HG02678 (cell line): Measurements from ENCODE around the gene AKR1C1.
"Not testable (repeated sequence)": the region's sequence is repeated elsewhere in the genome, so short reads cannot be mapped to it uniquely, and the experiment has no call there.

Experiments used
- ATAC-seq: cut with Tn5 transposase; IDR thresholded peaks from one replicate; pipeline ENCODE4 v1.9.1; 2021; ENCODE audit warnings: mild to moderate bottlenecking, moderate library complexity; ENCODE audit not compliant: unreplicated experiment

AKR1C1 gene

DNA sequence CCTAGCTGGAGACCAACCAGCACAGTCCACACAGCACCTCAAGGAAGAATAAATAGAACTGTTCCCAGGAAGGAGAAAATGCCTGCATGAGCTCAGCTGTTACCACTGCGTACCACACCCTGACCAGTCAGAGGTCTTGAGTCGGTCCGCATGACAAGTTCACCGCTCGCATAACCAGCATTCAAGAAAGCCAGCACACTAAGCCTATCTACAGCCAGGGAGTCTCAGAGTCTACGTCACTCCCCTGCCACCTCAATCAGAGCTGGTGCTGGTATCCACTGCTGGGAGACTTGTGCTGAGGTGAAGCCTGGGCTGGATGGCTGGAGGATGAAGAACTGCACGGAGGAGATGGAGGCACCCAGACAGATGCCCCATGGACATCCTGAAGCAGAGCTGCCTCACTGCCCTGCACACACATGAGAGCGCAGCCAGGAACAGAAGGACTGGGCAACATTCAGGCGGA lies 19.6 kb downstream of the AKR1C1 start:
- no peak for ATAC-seq

DNA sequence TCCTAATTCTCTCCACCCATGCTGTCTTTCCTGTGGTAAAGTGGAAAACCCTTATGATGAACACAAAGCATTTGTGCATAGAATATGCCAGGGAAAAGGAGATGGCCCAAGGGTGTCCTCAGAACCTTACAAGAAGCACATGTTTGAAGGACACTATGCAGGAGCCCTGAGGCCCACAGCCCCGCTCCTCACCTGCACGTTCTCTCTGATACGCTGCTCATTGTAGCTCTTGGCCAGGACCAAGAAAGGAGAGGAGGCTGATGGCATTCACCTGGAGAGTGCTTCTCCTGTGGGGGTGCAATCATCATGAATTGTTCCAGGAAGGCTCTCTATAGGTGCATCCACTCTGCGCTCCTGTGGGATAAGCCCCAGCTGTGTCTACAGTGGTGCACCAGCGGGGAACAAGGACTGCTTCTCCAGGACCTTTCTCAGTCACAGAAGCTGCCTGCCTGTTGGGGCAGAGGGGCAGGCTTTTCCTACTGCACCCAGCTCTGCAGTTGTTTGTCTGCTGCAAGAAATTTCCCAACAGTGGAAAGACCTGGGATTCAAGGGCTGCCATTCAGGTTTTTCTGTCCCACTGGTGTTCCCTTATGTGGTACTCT lies 20.5 kb downstream of the AKR1C1 start:
- ATAC-seq = no peak

DNA sequence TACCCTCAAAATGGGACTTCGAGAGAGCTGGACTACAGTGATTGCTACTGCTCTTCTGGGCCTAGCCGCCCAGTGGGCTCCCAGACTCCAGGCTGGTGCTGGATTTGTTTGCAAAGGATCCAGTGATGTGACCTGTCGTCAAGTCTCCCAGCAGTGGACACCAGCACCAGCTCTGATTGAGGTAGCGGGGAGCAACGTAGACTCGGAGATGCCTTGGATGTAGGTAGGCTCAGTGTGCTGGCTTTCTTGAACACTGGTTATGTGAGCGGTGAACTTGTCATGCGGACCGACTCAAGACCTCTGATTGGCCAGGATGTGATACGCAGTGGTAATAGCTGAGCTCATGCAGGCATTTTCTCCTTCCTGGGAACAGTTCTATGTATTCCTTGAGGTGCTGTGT lies 21.0 kb downstream of the AKR1C1 start:
- no peak for ATAC-seq

DNA sequence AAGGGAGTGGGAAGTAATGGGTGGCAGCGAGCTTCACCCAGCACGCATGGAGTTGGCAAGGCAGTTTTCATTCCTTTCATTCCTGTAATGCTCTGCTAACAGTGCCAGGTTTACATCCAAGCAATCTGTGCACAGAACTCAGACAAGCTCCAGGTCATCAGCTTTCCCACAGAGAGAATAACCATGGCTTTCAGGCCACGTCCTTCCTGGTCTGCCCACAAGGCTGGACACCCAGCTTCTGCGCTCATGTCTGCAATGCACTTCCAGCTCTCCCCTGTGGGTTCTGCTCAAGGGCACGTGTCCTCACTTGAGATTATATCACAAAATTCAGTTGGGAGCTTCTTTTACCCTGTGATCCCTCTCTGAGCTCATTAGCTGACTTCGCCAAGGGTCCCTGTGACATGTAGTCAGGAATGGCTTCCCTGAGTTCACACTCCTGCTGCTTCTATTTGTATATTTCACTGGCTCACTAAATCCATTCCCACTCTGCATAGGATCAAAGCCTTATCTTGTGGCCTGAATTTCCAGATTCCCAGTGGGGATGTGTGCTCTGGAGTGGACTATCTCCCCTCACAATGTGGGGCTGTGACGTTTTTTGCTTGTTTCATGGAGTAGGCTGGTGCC lies 21.9 kb downstream of the AKR1C1 start:
- no peak for ATAC-seq

DNA sequence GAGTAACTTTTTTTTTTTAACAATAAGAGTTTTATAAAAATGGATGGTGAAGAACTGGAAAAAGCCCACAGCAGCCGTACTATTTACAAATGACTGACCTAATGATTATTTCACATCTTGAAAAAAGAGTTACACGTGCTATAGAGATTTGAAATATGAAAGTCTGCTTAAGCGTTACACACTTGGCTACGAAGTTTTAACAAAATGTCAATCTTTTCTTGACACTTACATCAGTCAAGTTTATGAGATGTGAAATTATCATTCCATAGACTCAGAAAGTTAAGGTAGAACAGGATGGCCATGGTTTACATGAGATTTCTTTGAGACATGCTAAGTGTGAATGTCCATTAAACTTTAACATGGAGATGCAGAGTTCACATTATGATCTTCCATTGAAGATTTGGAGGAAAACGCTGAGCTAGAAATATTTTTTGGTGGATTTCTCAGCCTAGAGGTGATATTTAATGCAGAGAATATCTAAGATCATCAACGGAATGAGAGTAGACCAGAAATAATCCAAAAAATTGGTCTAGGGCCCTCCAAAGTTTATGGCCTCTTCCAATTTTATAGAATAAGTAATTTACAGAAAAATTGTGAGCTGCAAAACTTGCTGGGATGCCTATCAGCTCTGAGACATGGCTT lies 24.9 kb downstream of the AKR1C1 start:
- ATAC-seq = not testable (repeated sequence)

DNA sequence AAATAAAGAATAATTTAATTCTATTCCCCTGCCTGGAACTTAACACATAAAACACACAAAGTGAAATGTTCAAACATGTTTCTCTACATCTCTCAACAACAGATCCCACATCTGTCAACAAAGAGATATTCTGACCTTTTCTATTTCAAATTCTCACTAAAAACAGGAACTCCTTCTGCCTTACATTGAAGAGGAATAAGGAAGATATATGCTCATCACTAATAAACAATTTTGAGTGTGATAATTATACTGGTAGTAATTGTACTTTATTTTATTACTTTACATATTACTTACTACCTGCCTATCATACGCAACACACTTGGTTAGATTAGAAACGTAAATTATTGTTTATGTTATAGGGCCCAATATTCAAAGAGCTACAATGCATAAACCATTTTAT lies 27.0 kb downstream of the AKR1C1 start:
- no peak for ATAC-seq

DNA sequence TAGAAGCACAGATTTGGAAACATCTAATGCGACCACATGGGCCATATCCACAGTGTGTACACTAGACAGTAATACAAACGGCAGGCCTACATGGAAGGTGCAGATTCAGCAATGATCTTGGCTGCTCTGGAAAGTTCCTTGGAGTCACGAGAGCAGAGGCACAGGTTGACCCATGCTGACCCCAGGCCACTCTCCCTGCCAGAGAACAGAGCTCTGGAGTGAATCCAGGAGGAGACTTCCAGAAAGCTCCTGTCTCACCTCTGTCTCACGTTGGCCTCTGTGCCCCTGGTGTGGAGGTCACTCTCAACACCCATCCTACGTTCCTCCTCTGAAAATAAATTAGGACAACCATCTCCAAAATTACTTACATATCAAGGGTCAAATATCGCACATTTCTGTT lies 28.2 kb downstream of the AKR1C1 start:
- not testable (repeated sequence) for ATAC-seq

DNA sequence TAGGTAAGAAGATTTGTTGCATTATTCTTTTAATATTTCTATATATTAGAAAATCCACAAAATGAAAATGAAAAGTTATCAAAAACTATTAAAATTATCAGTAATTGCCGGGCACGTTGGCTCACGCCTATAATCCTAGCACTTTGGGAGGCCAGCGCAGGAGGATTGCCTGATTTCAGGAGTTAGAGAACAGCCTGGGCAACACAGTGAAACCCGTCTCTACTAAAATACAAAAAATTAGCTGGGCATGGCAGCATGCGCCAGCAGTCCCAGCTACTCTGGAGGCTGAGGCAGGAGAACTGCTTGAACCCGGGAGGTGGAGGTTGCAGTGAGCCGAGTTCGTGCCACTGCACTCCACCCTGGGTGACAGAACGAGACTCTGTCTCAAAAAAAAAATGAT lies 29.3 kb downstream of the AKR1C1 start:
- not testable (repeated sequence) for ATAC-seq

DNA sequence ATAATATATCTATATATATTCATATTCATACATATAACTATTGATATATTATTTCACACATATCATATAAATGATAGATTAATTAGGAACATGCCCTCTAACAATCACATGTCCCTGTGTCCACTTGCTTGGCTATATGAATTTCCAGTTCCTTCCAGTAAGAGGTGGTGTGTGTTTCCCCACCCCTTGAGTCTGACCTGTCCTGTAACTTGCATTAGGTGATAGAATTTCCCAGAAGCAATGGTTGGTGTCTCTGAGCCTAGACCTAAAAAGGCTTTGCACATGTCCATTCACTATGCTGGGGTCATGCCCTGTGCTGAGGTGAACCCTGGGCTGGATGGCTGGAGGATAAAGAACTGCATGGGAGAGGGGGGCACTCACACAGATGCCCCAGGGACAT lies 31.0 kb downstream of the AKR1C1 start:
- not testable (repeated sequence) for ATAC-seq

DNA sequence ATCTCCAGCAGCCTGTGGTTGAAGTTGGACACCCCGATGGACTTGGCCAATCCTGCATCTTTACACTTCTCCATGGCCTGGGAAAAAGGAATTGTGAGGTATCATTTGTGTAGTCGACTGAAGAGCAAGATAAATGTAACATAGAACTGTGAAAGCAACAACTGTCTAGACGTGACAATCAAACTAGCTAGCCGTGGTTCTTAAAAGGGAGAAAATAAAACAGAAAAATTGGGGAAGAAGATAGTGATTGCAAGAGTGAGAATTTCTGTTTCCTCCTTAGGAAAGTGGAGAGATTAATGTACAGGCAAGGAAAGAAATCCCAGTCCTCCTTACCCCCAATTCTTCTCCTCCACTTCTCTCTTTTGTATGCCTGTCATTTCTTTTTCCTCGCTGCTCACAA lies 35.5 kb downstream of the AKR1C1 start:
- ATAC-seq = no peak

DNA sequence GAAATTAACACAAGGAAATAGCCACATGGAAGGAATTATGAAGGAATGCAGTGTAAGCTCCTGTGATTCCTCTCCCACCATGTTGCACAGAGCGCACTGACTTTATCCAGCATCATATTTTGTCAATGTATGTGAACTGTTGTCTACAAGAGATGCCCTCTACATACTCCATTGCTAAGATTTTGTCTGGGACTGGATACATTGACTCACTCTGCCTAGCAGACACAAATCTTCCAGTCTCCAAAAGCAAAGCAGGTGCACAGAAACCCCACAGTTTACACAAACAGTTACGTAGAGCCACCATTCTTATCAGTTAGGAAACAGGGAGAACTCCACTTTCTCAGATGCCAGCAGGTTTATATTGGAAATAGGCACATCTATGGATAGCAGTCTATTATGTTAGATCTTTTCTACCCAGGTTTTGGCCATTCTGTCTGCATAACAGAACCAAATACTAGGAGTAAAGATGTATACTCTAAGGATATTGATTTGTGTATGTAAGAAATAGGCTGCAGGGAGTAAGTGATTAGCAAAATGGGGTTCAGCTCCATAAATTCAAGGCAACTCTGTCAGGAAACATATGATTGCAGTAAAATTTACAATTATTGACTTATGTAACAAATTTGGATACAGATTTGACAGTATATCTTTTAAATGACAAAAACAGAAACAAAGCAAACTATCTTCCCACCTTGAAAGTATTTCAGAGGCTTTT lies 39.0 kb downstream of the AKR1C1 start:
- no peak for ATAC-seq

DNA sequence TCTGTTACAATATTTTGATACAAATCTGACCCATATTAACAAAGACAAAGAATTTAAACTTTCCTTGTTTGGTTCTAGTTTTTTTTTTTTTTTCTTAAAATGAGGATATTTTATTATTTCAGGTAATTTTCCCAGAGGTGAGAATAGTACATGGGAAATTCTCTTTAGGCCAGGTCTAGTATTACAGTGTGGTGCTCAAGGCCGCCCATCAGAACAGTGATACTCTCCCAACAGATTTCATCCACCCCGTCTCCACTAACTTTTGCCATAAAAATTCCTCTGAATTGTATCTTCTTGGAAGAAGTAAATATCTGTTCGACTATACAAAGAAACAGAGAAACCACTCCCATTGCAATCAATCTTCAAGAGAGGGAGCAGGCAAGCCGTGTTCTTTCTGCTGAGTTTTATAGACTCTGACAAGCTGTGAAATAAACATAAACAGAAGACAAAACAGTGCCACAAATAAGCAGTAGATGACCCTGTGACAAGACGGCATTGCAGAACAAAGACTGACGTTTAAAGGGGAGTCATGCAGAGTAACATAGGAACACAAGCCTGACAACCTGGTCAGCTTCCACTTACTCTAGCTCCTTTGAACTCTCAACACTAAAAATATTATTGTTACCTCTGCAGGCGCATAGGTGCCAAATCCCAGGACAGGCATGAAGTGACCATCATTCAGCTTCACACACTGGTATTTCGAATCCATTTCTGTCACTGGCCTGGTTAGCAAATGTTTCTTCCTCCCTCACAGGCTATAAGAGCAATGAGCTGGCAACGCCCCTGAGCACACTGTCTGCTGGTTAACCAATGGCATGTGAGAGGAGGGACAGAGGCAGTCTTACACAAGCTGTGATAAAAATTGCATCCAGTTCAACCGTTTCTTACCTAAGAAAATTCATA lies 40.2 kb downstream of the AKR1C1 start, which contains the start of gene AKR1C2:
Gene AKR1C2, minus strand, starts transcription at position 731 of the 903 bp plus-strand sequence. Its CDS starts 22 bp downstream, at position 709.
- ATAC-seq = not testable (repeated sequence)

DNA sequence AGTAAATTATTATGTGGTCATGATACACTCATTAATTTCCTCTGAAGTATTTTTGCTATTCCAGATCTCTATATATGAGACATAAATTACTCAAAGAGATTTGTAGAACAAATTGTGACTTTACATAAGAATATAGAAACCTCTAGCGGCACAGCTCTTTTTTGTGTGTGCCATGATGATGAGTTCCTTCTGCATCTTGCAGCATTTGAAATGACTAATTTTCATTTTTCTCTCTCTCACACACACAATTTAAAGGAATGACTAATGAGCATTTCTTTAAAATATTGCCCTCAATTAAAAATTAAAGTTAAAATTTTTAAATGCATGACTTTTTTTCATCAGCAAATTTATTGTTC lies 40.8 kb downstream of the AKR1C1 start:
- not testable (repeated sequence) for ATAC-seq

DNA sequence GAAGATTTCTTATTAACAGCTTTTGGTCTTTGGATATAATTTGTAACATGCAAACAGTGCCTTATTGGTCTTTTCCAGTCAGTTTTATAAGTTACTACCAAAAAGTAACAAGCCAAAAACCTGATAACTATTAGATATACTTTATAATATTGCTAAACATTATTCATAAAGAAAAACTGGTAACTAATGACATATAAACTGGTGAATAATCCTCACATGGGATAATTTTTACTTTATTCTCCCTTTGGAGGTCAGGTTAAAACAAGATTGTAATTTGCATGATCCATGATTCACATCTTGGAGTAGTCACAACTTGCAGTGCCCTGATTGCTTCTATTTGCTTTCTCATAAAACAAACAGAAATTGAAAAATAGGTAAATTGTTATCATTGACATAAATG lies 41.3 kb downstream of the AKR1C1 start:
- not testable (repeated sequence) for ATAC-seq

DNA sequence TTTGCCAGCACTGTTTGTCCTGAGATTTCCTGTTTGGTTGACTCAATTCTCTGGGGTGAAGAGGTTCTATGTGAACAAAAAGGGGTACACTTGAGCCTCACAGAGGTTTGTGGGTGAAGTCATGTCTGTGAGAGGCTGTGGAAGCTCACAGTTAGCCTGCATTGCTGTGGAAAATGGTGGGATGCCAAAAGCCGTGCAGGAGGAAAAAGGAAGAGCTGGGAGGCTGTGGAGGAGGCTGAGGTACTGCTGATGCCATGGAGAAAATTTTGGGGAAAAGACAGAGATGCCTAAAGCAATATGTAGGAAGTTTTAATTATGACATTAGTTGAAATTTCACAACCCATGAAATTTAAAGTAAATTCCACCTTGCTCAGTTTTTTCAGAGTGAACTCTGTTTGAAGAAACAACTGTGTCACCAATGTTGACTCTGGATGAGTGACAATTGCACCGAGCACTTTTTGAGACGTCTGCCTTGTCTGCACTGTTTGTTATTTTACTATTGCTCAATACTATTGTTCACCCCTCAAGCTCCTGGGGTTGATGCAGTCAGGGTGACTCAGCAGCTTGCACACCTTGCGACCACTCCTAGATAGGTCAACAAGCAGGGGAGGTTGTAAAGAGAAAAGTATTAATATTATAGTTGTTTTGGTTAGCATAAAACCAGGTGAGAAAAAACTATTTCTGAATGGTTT lies 45.8 kb downstream of the AKR1C1 start:
- not testable (repeated sequence) for ATAC-seq

DNA sequence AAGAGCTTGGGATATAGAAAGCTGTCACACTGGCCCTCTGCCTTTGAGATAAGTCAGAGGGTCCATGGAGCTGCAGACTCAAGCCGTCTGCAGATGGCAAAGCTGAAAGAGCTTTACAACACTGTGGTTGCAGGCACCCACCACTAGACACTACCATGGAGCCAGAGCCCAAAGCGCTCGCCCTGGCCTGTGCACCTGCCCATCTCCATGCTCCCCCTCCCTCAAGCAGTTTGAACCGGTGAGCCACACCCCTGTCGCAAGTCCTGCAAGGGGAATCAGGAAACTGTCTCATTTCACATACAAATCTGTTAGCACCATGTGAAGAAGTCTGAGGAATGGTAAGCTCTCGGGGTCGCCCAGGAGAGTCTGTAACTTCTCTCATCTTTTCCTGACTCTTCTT lies 46.8 kb downstream of the AKR1C1 start:
- ATAC-seq = not testable (repeated sequence)

DNA sequence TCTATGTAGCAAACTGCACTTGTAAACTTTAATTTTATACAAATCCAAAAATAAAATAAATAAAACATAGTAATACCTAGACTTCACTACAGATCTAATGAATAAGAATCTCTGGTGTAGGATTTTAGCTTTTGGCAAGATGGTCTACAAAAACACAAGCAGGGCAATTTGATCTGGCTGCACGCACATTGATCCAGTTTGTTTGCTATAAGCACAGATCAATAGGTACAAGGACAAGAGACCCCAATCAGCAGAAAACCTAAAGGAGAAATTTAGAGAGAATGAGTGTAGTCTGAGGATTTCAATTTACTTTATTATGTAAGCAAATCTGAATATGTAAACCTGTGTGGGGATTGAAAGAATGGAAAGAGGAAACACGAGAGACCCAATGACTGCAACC lies 48.2 kb downstream of the AKR1C1 start:
- ATAC-seq = not testable (repeated sequence)

DNA sequence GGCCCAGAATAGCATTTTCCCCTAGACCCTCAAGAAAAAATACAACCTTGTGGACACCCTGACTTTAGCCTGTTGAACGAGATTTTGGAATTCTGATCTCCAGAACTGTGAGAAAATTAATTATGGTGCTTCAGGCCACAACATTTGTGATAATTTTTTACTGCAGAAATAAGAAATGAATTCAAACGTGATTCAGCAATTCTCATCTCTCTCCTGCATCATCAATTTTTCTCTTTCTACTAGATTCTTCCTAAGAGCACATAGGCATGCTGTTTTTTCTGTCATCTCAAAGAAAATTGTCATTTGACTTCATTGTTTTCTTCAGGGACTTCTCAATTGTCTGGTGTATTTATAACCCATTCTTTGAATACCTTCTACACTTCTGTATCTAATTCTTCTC lies 49.4 kb downstream of the AKR1C1 start:
- no peak for ATAC-seq

DNA sequence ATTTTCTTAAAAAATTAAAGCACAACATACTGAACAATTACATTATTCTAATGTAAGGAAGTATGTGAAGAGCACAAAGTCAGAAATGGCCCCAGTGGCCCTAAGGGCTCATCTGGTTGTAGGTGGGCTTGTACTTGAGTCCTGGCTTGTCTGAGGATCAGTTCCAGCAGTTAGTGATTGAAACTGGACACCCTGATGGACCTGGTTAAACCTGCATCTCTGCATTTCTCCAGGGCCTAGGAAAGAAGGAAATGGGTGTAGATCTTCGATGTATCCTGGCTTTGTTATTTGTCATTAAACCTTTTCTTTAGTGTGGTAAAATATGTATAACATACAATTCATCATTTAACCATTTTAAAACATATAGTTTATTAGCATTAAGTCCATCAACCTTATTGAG lies 50.2 kb downstream of the AKR1C1 start:
- ATAC-seq = no peak
